Thoracic aorta (tissue), 2 donors: ENCODE data around the gene DHRS3. TPM values are rescaled to one million over a fixed set of nuclear protein-coding genes. Genes with fewer than 3 reads are reported as not detected.
A peak's percentile ranks its signal among the peaks of the same experiment; 100 is the strongest.
"Not testable (repeated sequence)": the region's sequence is repeated elsewhere in the genome, so short reads cannot be mapped to it uniquely, and the experiment has no call there.

Source experiments
- ATAC-seq: fragments of 150-250 bp; one replicate; pipeline ENCODE4 v1.8.0; 2017; ENCODE audit warnings: low read depth; ENCODE audit not compliant: insufficient number of reproducible peaks, low FRiP score
- DNase-seq: peaks from one replicate; pipeline ENCODE4 v3.0.0-alpha.2; 2020; ENCODE audit warnings: low spot score
- H3K27ac ChIP-seq, 2 donors: fragments of 200-600 bp; sonication (generic); 1 replicate in 1 of 2; 2 replicates in 1 of 2; pipeline ENCODE4 v1.5.1; 2016; ENCODE audit warnings: mild to moderate bottlenecking in 2 of 2, moderate library complexity in 2 of 2
- H3K27me3 ChIP-seq: fragments of 200-600 bp; sonication (generic); replicated peaks from 2 replicates; pipeline ENCODE4 v1.6.0; 2016; ENCODE audit warnings: mild to moderate bottlenecking; ENCODE audit not compliant: insufficient read depth
- H3K36me3 ChIP-seq: fragments of 200-600 bp; sonication (generic); one replicate; pipeline ENCODE4 v1.5.1; 2016
- H3K4me1 ChIP-seq, 2 donors: fragments of 200-600 bp; sonication (generic); 1 replicate in 1 of 2; 2 replicates in 1 of 2; pipeline versions ENCODE4 v1.5.1 to v1.6.0; 2016; ENCODE audit warnings: low read depth in 2 of 2, mild to moderate bottlenecking in 1 of 2; ENCODE audit not compliant: control insufficient read depth in 1 of 2
- H3K4me3 ChIP-seq: fragments of 200-600 bp; sonication (generic); 2 replicates; pipeline ENCODE4 v1.5.1; 2016; ENCODE audit warnings: mild to moderate bottlenecking
- H3K9me3 ChIP-seq: fragments of 200-600 bp; sonication (generic); 2 replicates; pipeline ENCODE4 v1.5.1; 2016
- total RNA-seq, 2 donors: library from RNA; depleted of rRNA; stranded (reverse); fragments of >200 nt; gene quantifications; one replicate each; pipeline versions ENCODE4 v1.1.0 to v1.2.3, GENCODE V29; 2016
- TF ChIP-seq, protein P1 (sequence below): fragments of 200-600 bp; sonication (generic); IDR thresholded peaks from one replicate; pipeline ENCODE4 v1.5.1; 2019; ENCODE audit warnings: antibody characterized with exemption

Gene DHRS3
- total RNA-seq, 2 donors from 2014 or later: 65.9 to 150 TPM

DNA sequence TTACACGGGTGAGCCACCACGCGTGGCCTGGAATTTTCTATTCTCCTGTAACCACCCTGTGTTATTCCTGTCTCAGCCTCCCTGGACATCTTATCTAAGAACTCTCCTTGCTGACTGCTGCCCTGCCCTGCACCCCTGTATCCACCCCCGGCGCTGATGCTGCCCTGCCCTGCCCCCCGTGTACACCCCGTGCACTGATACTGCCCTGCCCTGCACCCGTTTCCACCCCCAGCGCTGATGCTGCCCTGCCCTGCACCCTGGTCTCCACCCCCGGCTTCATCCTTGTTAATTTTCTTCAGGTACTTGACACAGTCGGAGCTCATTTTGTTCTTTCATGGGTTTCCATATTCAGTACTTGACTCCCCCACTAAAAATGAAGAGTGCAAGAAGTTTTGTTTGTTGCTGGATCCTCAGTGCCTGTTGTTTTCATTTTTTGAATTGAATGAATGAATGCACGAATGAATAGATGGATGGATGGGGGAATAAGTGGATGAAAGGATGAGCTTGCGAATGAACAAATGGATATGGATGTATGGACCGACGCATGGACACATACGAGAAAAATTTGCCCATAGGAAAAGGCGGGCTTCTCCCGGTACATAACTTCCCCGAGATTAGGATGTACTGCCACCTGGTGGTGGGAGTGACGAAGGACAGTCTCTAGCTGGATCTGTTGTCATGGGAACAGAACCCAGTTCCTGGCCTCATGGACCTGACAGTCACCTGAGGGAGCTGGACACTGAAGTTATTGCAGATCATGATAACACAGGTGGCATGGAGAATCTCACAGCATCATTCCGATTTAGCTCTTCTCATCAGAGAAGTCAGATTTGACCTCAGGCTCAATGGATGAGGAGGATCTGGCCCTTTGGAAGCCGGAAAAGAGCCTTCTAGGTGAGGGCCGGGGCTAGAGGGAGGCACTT, 40.8 kb upstream of the DHRS3 start:
- Histone ChIP-seq H3K4me3 (no peak overlapping the region), H3K4me1 (no peaks in the 10 kb centered on the region), H3K36me3 (no peaks in the 10 kb centered on the region), H3K27me3 (no peaks in the 10 kb centered on the region), H3K9me3 (peaks cover 5% of the 10 kb centered on the region), H3K27ac (no peak overlapping the region)
- TF ChIP-seq, protein P1, sequence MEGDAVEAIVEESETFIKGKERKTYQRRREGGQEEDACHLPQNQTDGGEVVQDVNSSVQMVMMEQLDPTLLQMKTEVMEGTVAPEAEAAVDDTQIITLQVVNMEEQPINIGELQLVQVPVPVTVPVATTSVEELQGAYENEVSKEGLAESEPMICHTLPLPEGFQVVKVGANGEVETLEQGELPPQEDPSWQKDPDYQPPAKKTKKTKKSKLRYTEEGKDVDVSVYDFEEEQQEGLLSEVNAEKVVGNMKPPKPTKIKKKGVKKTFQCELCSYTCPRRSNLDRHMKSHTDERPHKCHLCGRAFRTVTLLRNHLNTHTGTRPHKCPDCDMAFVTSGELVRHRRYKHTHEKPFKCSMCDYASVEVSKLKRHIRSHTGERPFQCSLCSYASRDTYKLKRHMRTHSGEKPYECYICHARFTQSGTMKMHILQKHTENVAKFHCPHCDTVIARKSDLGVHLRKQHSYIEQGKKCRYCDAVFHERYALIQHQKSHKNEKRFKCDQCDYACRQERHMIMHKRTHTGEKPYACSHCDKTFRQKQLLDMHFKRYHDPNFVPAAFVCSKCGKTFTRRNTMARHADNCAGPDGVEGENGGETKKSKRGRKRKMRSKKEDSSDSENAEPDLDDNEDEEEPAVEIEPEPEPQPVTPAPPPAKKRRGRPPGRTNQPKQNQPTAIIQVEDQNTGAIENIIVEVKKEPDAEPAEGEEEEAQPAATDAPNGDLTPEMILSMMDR: peak; percentile 96
- ATAC-seq: peak; percentile 66
- DNase-seq: peak; percentile 21

DNA sequence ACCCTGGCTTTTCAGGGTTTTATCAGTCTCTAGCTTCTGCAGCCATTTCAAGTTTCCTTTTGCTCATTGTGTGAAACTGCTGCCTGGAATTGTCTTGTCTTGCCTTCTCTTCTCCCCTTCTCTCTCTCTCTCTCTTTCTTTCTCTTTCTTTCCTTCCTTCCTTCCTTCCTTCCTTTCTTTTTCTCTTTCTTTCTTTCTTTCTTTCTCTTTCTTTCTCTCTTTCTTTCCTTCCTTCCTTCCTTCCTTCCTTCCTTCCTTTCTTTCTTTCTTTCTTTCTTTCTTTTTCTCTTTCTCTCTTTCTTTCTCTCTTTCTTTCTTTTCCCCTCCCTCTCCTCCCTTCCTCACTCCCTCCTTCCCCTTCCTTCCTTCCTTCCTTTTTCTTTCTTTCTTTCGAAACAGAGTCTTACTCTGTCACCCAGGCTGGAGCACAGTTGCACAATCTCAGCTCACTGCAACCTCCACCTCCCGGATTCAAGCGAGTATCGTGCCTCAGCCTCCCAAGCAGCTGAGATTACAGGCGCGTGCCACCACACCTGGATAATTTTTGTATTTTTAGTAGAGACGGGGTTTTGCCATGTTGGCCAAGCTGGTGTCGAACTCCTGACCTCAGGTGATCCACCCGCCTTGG, 40.0 kb upstream of the DHRS3 start:
- not testable (repeated sequence) for H3K36me3 ChIP-seq, DNase-seq, H3K27ac ChIP-seq, H3K4me3 ChIP-seq, ATAC-seq, H3K9me3 ChIP-seq, H3K4me1 ChIP-seq, H3K27me3 ChIP-seq

DNA sequence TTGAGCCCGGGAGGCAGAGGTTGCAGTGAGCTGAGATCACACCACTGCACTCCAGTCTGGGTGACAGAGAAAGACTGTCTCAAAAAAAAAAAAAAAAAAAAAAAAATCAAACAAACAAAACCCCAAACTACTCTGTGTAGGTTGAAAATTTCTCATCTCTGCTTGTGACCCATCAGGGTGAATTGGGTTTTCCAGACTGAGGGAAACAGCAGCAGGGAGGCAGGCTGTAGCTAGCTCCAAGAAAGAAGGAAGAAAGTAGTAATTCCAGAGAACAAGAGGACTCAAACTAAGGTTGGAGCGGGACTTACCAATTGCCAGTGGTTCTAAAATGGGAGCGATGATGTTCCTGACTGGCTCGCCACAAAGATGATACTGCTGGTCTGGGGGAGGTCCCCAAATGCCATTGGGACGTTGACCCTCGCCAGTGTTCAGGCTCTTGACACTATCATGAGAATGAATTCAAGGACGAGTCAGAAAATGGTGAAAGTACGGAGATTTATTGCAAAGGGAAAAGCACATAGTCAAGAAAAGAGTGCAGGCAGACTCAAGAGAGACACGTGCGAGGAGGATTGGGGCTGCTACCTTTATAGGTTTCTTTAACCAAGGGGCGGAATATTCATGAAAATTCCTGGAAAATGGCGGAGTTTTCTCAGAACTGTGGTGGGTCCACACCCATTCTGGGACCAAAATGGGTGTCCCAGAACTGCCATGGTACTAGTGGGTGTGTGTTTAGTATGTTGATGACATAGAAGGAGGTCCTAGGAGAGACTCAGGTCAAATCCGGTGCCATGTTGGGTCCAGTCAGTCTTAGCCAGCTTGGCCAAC, 39.3 kb upstream of the DHRS3 start:
- Histone ChIP-seq H3K9me3 (no peaks in the 10 kb centered on the region), H3K27me3 (no peaks in the 10 kb centered on the region), H3K27ac (no peak overlapping the region), H3K4me1 (no peaks in the 10 kb centered on the region), H3K36me3 (no peaks in the 10 kb centered on the region), H3K4me3 (no peak overlapping the region)
- TF ChIP-seq, protein P1: no peak
- DNase-seq (no peak), ATAC-seq (no peak)

DNA sequence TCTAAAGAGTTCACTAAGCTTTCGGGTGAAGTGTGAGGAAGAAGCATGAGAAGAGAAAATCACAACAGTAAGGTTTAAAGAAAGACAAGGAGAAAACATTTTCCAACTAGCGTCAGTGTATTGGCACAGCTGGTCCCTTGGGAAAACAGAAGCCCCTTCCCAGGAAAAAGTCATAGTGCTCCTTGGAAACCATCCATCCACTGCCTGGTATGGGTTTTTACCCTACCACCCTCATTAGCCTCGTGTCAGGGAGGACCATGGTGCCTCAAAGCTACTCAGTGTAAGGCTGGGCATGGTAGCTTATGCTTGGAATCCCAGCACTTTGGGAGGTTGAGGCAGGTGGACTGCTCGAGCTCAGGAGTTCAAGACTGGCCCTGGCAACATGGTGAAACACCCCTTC, 38.6 kb upstream of the DHRS3 start:
- TF ChIP-seq, protein P1: no peak
- Histone ChIP-seq H3K4me1 (no peaks in the 10 kb centered on the region), H3K27ac (no peak overlapping the region), H3K27me3 (no peaks in the 10 kb centered on the region), H3K9me3 (no peaks in the 10 kb centered on the region), H3K4me3 (no peak overlapping the region), H3K36me3 (no peaks in the 10 kb centered on the region)
- ATAC-seq (no peak), DNase-seq (no peak)

DNA sequence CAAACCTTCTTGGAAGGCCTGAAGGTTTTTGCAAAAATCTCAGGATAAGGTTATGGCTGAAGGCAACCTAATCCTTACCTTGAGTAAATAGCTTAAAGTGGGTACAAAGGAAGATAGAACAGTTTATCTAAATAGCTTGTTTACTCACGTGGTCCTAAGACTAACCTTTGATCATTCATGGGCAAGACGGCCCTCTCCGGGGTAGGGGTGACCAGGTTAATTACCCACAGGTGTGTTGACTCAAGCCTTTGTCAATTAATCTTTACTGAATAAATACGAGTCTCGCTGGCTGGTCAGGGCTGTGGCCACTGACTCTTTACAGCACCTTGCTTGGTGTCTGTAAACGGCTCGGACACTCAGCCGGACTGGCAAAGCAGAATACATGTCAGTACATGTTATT, 36.6 kb upstream of the DHRS3 start:
- Histone ChIP-seq H3K9me3 (no peaks in the 10 kb centered on the region), H3K4me1 (no peaks in the 10 kb centered on the region), H3K4me3 (no peak overlapping the region), H3K27me3 (no peaks in the 10 kb centered on the region), H3K27ac (no peak overlapping the region), H3K36me3 (no peaks in the 10 kb centered on the region)
- DNase-seq (no peak), ATAC-seq (no peak)
- TF ChIP-seq, protein P1: no peak
